Measurements from ENCODE around the gene BEST2.
"Not testable (repeated sequence)": the region's sequence is repeated elsewhere in the genome, so short reads cannot be mapped to it uniquely, and the experiment has no call there.

Gene BEST2
- 0 reads per million in 3 donors for total RNA-seq

GRCh38 chr19:12751635-12752034, at the start of gene BEST2:
Gene BEST2, plus strand, starts transcription at chr19:12751791. Its CDS starts 802 bp downstream, at chr19:12752593.
- Histone ChIP-seq H3K27ac (ENCODE audit: insufficient read depth, low read length, poor library complexity, severe bottlenecking) (no peak within 1 kb of the TSS), H3K27me3 (replicated peaks; ENCODE audit: control insufficient read depth, insufficient read depth, low read length, poor library complexity, severe bottlenecking) (peaks cover 4% of the 10 kb centered on the region), H3K36me3 (ENCODE audit: control insufficient read depth, insufficient read depth, low read length) (peaks cover 14% of the 10 kb centered on the region), H3K9me3 (ENCODE audit: control insufficient read depth, low read length) (peaks cover 6% of the 10 kb centered on the region), H3K4me3 (ENCODE audit: insufficient read depth, low read depth, low read length, poor library complexity, severe bottlenecking) (no peak within 1 kb of the TSS), H3K4me1 (ENCODE audit: control insufficient read depth, insufficient read depth, low read length, poor library complexity, severe bottlenecking) (no peaks in the 10 kb centered on the region)
- no peak for DNase-seq

- Histone ChIP-seq H3K27ac (ENCODE audit: insufficient read depth, low read length, poor library complexity, severe bottlenecking) (no peak overlapping the region), H3K4me1 (ENCODE audit: control insufficient read depth, insufficient read depth, low read length, poor library complexity, severe bottlenecking) (no peaks in the 10 kb centered on the region), H3K27me3 (replicated peaks; ENCODE audit: control insufficient read depth, insufficient read depth, low read length, poor library complexity, severe bottlenecking) (no peaks in the 10 kb centered on the region), H3K9me3 (ENCODE audit: control insufficient read depth, low read length) (no peaks in the 10 kb centered on the region), H3K36me3 (ENCODE audit: control insufficient read depth, insufficient read depth, low read length) (peaks cover 54% of the 10 kb centered on the region), H3K4me3 (ENCODE audit: insufficient read depth, low read depth, low read length, poor library complexity, severe bottlenecking) (no peak overlapping the region)
- DNase-seq, result no peak
Measured at GRCh38 chr19:12703046-12703445, 48.5 kb upstream of the BEST2 start.

- Histone ChIP-seq H3K27ac (ENCODE audit: insufficient read depth, low read length, poor library complexity, severe bottlenecking) (no peak overlapping the region), H3K9me3 (ENCODE audit: control insufficient read depth, low read length) (no peaks in the 10 kb centered on the region), H3K4me3 (ENCODE audit: insufficient read depth, low read depth, low read length, poor library complexity, severe bottlenecking) (no peak overlapping the region), H3K36me3 (ENCODE audit: control insufficient read depth, insufficient read depth, low read length) (peaks cover 60% of the 10 kb centered on the region), H3K4me1 (ENCODE audit: control insufficient read depth, insufficient read depth, low read length, poor library complexity, severe bottlenecking) (no peaks in the 10 kb centered on the region), H3K27me3 (replicated peaks; ENCODE audit: control insufficient read depth, insufficient read depth, low read length, poor library complexity, severe bottlenecking) (no peaks in the 10 kb centered on the region)
- no peak for DNase-seq
Measured at GRCh38 chr19:12705169-12705568, 46.4 kb upstream of the BEST2 start.

DNA sequence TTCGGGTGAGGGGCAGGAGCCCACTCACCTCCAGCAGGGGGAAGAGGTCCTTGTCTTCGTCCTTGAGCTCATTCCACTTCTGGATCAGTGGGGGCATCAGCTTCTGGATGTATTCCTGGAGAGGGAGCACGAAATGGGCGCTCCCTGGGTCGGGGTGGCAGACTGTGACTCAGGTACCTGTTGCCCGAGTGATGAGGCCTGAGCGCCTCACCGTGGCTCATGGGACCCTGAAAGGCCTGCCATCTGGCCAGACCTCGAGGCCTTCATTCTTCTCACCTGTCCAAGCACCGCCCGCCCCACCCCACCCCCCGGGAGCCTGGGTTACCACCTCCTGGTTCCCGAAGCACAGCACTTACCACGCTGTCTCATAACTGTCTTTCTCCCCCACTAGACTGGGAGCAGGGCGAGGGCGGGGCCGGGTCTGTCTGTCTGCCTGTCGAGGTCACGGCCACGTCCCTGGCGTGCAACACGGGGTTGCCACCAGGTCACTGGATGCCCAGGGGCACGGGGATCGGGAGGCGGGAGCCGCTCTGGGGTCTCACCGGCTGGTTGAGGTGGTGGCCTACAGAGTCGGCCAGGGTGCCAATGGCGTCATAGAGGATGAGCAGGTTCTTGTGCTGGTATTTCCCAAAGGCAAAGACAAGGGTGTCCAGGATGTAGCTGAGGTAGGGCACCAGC, 45.8 kb upstream of the BEST2 start:
- no peak for DNase-seq
- Histone ChIP-seq H3K27me3 (replicated peaks; ENCODE audit: control insufficient read depth, insufficient read depth, low read length, poor library complexity, severe bottlenecking) (no peaks in the 10 kb centered on the region), H3K9me3 (ENCODE audit: control insufficient read depth, low read length) (no peaks in the 10 kb centered on the region), H3K4me1 (ENCODE audit: control insufficient read depth, insufficient read depth, low read length, poor library complexity, severe bottlenecking) (no peaks in the 10 kb centered on the region), H3K27ac (ENCODE audit: insufficient read depth, low read length, poor library complexity, severe bottlenecking) (no peak overlapping the region), H3K36me3 (ENCODE audit: control insufficient read depth, insufficient read depth, low read length) (peaks cover 64% of the 10 kb centered on the region), H3K4me3 (ENCODE audit: insufficient read depth, low read depth, low read length, poor library complexity, severe bottlenecking) (no peak overlapping the region)

- DNase-seq, result no peak
- no peak overlapping the region for H3K27ac ChIP-seq (ENCODE audit: insufficient read depth, low read length, poor library complexity, severe bottlenecking)
- no peaks in the 10 kb centered on the region for H3K27me3 ChIP-seq (replicated peaks; ENCODE audit: control insufficient read depth, insufficient read depth, low read length, poor library complexity, severe bottlenecking)
- H3K9me3 ChIP-seq (ENCODE audit: control insufficient read depth, low read length), result no peaks in the 10 kb centered on the region
- no peak overlapping the region for H3K4me3 ChIP-seq (ENCODE audit: insufficient read depth, low read depth, low read length, poor library complexity, severe bottlenecking)
- H3K36me3 ChIP-seq (ENCODE audit: control insufficient read depth, insufficient read depth, low read length), result peaks cover 62% of the 10 kb centered on the region
- H3K4me1 ChIP-seq (ENCODE audit: control insufficient read depth, insufficient read depth, low read length, poor library complexity, severe bottlenecking), result no peaks in the 10 kb centered on the region
Measured at GRCh38 chr19:12706332-12706718, 45.3 kb upstream of the BEST2 start.

DNA sequence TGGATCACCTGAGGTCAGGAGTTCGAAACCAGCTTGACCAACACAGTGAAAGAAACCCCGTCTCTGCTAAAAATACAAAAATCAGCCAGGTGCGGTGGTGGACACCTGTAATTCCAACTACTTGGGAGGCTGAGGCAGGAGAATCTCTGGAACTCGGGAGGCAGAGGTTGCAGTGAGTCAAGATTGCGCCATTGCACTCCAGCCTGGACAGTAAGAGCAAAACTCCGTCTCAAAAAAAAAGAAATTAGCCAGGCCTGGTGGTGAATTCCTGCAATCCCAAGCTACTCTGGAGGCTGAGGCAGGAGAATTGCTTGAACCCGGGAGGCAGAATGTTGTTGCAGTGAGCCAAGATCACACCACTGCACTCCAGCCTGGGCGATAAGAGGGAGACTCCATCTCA, 43.0 kb upstream of the BEST2 start:
- H3K9me3 ChIP-seq (ENCODE audit: control insufficient read depth, low read length), result no peaks in the 10 kb centered on the region
- peaks cover 49% of the 10 kb centered on the region for H3K36me3 ChIP-seq (ENCODE audit: control insufficient read depth, insufficient read depth, low read length)
- H3K4me3 ChIP-seq (ENCODE audit: insufficient read depth, low read depth, low read length, poor library complexity, severe bottlenecking), result no peak overlapping the region
- H3K27me3 ChIP-seq (replicated peaks; ENCODE audit: control insufficient read depth, insufficient read depth, low read length, poor library complexity, severe bottlenecking), result no peaks in the 10 kb centered on the region
- H3K4me1 ChIP-seq (ENCODE audit: control insufficient read depth, insufficient read depth, low read length, poor library complexity, severe bottlenecking), result no peaks in the 10 kb centered on the region
- DNase-seq, result no peak
- no peak overlapping the region for H3K27ac ChIP-seq (ENCODE audit: insufficient read depth, low read length, poor library complexity, severe bottlenecking)

GRCh38 chr19:12711187-12711586, 40.4 kb upstream of the BEST2 start:
- DNase-seq, result no peak
- Histone ChIP-seq H3K4me1 (ENCODE audit: control insufficient read depth, insufficient read depth, low read length, poor library complexity, severe bottlenecking) (no peaks in the 10 kb centered on the region), H3K36me3 (ENCODE audit: control insufficient read depth, insufficient read depth, low read length) (peaks cover 49% of the 10 kb centered on the region), H3K27me3 (replicated peaks; ENCODE audit: control insufficient read depth, insufficient read depth, low read length, poor library complexity, severe bottlenecking) (no peaks in the 10 kb centered on the region), H3K9me3 (ENCODE audit: control insufficient read depth, low read length) (no peaks in the 10 kb centered on the region), H3K27ac (ENCODE audit: insufficient read depth, low read length, poor library complexity, severe bottlenecking) (no peak overlapping the region), H3K4me3 (ENCODE audit: insufficient read depth, low read depth, low read length, poor library complexity, severe bottlenecking) (no peak overlapping the region)

- not testable (repeated sequence) for DNase-seq; H3K4me1 ChIP-seq (ENCODE audit: control insufficient read depth, insufficient read depth, low read length, poor library complexity, severe bottlenecking); H3K9me3 ChIP-seq (ENCODE audit: control insufficient read depth, low read length); H3K4me3 ChIP-seq (ENCODE audit: insufficient read depth, low read depth, low read length, poor library complexity, severe bottlenecking); H3K27me3 ChIP-seq (replicated peaks; ENCODE audit: control insufficient read depth, insufficient read depth, low read length, poor library complexity, severe bottlenecking); H3K27ac ChIP-seq (ENCODE audit: insufficient read depth, low read length, poor library complexity, severe bottlenecking)
- peaks cover 43% of the 10 kb centered on the region for H3K36me3 ChIP-seq (ENCODE audit: control insufficient read depth, insufficient read depth, low read length)
Measured at GRCh38 chr19:12712077-12712476, 39.5 kb upstream of the BEST2 start.

DNA sequence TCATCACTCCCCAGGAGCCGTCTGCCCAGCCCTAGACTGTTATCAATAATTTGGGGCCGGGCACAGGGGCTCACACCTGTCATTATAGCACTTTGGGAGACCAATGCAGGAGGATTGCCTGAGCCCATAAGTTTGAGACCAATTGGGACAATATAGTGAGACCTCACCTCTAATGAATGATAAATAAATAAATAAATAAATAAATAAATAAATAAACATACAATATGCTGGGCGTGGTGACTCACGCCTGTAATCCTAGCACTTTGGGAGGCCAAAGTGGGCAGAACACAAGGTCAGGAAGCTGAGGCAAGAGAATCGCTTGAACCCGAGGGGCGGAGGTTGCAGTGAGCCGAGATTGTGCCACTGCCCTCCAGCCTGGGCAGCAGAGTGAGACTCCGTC, 38.3 kb upstream of the BEST2 start:
- peaks cover 43% of the 10 kb centered on the region for H3K36me3 ChIP-seq (ENCODE audit: control insufficient read depth, insufficient read depth, low read length)
- H3K27ac ChIP-seq (ENCODE audit: insufficient read depth, low read length, poor library complexity, severe bottlenecking); H3K4me3 ChIP-seq (ENCODE audit: insufficient read depth, low read depth, low read length, poor library complexity, severe bottlenecking); H3K27me3 ChIP-seq (replicated peaks; ENCODE audit: control insufficient read depth, insufficient read depth, low read length, poor library complexity, severe bottlenecking); DNase-seq; H3K9me3 ChIP-seq (ENCODE audit: control insufficient read depth, low read length); H3K4me1 ChIP-seq (ENCODE audit: control insufficient read depth, insufficient read depth, low read length, poor library complexity, severe bottlenecking): not testable (repeated sequence)

GRCh38 chr19:12715102-12715501, 36.5 kb upstream of the BEST2 start:
- no peaks in the 10 kb centered on the region for H3K27me3 ChIP-seq (replicated peaks; ENCODE audit: control insufficient read depth, insufficient read depth, low read length, poor library complexity, severe bottlenecking)
- peaks cover 44% of the 10 kb centered on the region for H3K36me3 ChIP-seq (ENCODE audit: control insufficient read depth, insufficient read depth, low read length)
- H3K27ac ChIP-seq (ENCODE audit: insufficient read depth, low read length, poor library complexity, severe bottlenecking), result no peak overlapping the region
- no peak for DNase-seq
- no peaks in the 10 kb centered on the region for H3K9me3 ChIP-seq (ENCODE audit: control insufficient read depth, low read length)
- no peak overlapping the region for H3K4me3 ChIP-seq (ENCODE audit: insufficient read depth, low read depth, low read length, poor library complexity, severe bottlenecking)
- H3K4me1 ChIP-seq (ENCODE audit: control insufficient read depth, insufficient read depth, low read length, poor library complexity, severe bottlenecking), result no peaks in the 10 kb centered on the region

All from effector memory CD4-positive, alpha-beta T cell (primary cell).